ENCODE data around the gene PRR20G.
"Not testable (repeated sequence)": the region's sequence is repeated elsewhere in the genome, so short reads cannot be mapped to it uniquely, and the experiment has no call there.

The PRR20G gene

GRCh38 chr3:127287840-127288239, at the start of gene PRR20G:
Gene PRR20G (minus strand): TSS chr3:127288046. CDS start chr3:127287365, 681 bp downstream.
- DNase-seq (ENCODE audit: low read depth, low spot score) = no peak

GRCh38 chr3:127337001-127337400, 49.2 kb upstream of the PRR20G start:
- no peak for DNase-seq (ENCODE audit: low read depth, low spot score)

GRCh38 chr3:127336101-127336500, 48.3 kb upstream of the PRR20G start:
- DNase-seq (ENCODE audit: low read depth, low spot score) = no peak

- no peak for DNase-seq (ENCODE audit: low read depth, low spot score)
Observed at GRCh38 chr3:127330385-127330784, 42.5 kb upstream of the PRR20G start.

- DNase-seq (ENCODE audit: low read depth, low spot score) = no peak
Observed at GRCh38 chr3:127329631-127330285, 41.9 kb upstream of the PRR20G start.

- no peak for DNase-seq (ENCODE audit: low read depth, low spot score)
Observed at GRCh38 chr3:127328421-127328820, 40.6 kb upstream of the PRR20G start.

GRCh38 chr3:127326341-127326740, 38.5 kb upstream of the PRR20G start:
- no peak for DNase-seq (ENCODE audit: low read depth, low spot score)

GRCh38 chr3:127325629-127325961, 37.7 kb upstream of the PRR20G start:
- no peak for DNase-seq (ENCODE audit: low read depth, low spot score)

GRCh38 chr3:127324913-127325628, 37.2 kb upstream of the PRR20G start:
- no peak for DNase-seq (ENCODE audit: low read depth, low spot score)

GRCh38 chr3:127324076-127324475, 36.2 kb upstream of the PRR20G start:
- DNase-seq (ENCODE audit: low read depth, low spot score) = no peak

- DNase-seq (ENCODE audit: low read depth, low spot score) = no peak
Observed at GRCh38 chr3:127323581-127323980, 35.7 kb upstream of the PRR20G start.

- no peak for DNase-seq (ENCODE audit: low read depth, low spot score)
Observed at GRCh38 chr3:127321371-127321770, 33.5 kb upstream of the PRR20G start.

- DNase-seq (ENCODE audit: low read depth, low spot score) = no peak
Observed at GRCh38 chr3:127320529-127321121, 32.8 kb upstream of the PRR20G start.

GRCh38 chr3:127316685-127317084, 28.8 kb upstream of the PRR20G start:
- DNase-seq (ENCODE audit: low read depth, low spot score) = no peak

GRCh38 chr3:127312818-127313217, 25.0 kb upstream of the PRR20G start:
- no peak for DNase-seq (ENCODE audit: low read depth, low spot score)

GRCh38 chr3:127308821-127309220, 21.0 kb upstream of the PRR20G start:
- not testable (repeated sequence) for DNase-seq (ENCODE audit: low read depth, low spot score)

GRCh38 chr3:127307916-127308315, 20.1 kb upstream of the PRR20G start:
- DNase-seq (ENCODE audit: low read depth, low spot score) = no peak

GRCh38 chr3:127307112-127307835, 19.4 kb upstream of the PRR20G start:
- DNase-seq (ENCODE audit: low read depth, low spot score) = no peak

GRCh38 chr3:127306361-127307111, 18.7 kb upstream of the PRR20G start:
- no peak for DNase-seq (ENCODE audit: low read depth, low spot score)

GRCh38 chr3:127305499-127306060, 17.7 kb upstream of the PRR20G start:
- no peak for DNase-seq (ENCODE audit: low read depth, low spot score)

GRCh38 chr3:127304121-127304744, 16.4 kb upstream of the PRR20G start:
- no peak for DNase-seq (ENCODE audit: low read depth, low spot score)
